Ecto neural progenitor cell (in vitro differentiated cells): ENCODE results near the gene DNAH3.
"Not testable (repeated sequence)": the region's sequence is repeated elsewhere in the genome, so short reads cannot be mapped to it uniquely, and the experiment has no call there.

ENCODE experiments used
- DNase-seq: peaks from one replicate; pipeline ENCODE4 v3.0.0-alpha.2; 2018; ENCODE audit warnings: low spot score

The DNAH3 gene

DNA sequence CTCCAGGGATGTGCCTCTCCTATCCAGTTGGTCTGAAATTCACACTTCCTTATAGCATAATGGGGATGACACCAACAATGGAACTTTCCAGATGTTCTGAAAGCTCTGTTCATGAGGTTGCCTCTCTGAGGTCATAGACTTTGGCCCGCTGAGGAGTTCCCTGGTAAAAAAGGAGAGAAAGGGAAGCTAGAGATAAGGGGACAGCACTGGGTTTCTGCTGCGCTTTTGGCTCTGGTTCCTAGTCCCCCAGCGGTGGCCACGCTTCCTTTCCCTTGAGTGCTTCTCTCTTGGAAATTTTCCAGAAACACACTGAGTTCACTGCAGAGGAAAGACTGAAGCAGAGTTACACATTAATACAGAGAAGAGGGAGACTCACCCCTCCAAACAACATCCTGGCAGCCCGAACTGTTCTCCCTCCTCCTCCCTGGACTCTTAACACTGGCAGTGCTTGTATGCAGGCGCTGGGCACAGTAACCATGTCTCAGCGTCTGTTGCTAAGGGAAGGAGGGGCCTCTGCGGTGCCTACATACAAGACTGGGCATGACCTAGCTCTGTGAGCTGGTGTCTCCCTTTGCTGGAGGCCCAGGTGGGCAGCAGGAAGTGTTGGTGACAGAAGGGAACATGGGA is at the start of gene DNAH3:
DNAH3 (minus strand) TSS at position 472 of the 627 bp plus-strand sequence. CDS start 527 bp downstream, outside the sequence.
- no peak for DNase-seq

GRCh38 chr16:21199607-21200218 is 49.1 kb upstream of the DNAH3 start:
- DNase-seq, result no peak

DNA sequence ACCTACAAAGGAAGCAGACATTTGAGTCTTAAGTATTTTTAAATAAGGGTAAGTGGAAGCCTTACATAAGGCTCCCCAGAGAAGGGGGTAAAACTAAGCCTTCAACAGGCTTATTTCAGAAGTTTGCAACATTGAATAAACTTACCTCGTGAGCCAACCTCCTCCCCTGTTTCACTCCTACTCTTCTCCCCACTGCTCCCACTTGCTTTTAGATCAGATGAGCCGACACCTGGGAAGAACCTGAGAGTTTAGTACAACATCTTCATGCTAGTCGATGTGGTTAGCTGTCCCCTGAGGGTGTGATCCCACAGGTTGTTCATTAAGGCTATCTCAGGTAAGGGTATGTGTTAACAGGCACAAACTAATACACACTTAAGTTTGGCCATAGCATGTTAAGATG is 47.0 kb upstream of the DNAH3 start:
- no peak for DNase-seq

GRCh38 chr16:21197112-21197511 is 46.5 kb upstream of the DNAH3 start:
- no peak for DNase-seq

DNA sequence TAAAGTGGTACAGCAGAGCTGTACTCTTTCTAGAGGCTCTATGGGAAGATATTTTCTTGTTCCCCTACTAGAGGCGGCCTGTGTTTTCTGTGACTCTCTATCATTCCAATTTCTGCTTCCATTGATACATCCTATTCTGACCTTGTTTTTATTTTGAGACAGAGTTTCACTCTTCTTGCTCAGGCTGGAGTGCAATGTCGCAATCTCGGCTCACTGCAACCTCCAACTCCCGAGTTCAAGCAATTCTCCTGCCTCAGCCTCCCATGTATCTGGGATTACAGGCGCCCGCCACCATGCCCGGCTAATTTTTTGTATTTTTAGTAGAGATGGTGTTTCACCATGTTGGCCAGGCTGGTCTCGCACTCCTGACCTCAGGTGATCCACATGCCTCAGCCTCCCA is 44.7 kb upstream of the DNAH3 start:
- not testable (repeated sequence) for DNase-seq

DNA sequence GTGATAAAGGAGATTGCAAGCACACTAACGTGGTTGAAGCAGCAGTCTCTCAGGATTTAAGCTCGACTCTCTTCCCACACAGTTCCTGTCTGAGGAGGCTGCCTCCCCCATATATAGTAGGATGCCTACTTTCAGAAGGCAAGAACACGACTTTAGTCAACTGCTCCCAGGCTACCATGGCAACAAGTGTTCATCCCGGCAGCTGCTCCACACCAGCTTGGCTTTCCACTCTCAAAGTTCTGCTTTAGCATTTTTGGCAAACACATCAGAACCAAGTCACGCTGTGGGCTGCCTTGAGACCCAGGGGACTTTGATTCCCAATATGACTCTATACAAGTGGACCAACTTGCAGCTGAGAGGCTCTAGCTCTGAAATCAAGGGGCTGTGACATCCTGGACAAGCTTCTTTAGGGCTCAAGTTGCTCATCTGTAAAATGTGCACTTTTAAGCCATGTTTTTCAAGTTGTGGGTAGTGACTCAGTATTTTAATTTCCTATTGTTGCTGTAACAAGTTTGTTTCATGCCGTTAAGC is 44.2 kb upstream of the DNAH3 start:
- no peak for DNase-seq

DNA sequence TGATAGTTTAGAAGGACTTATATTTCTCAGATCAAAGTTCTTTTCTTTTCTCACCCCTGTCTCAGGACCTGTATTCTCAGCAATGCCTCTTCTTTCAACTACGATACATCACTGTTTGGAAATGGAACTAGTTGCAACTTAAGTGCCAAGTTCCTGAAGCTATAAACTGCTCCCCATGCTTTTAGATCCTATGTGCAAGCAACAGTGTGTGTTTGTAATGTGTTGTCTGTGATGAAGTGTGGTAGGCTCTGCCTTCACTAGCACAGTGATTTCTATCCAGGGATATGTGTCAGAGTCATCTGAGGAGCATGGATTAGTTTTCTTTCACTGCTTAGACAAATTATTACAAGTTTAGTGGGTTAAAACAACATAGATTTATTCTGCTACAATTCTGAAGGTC is 42.3 kb upstream of the DNAH3 start:
- DNase-seq, result no peak

DNA sequence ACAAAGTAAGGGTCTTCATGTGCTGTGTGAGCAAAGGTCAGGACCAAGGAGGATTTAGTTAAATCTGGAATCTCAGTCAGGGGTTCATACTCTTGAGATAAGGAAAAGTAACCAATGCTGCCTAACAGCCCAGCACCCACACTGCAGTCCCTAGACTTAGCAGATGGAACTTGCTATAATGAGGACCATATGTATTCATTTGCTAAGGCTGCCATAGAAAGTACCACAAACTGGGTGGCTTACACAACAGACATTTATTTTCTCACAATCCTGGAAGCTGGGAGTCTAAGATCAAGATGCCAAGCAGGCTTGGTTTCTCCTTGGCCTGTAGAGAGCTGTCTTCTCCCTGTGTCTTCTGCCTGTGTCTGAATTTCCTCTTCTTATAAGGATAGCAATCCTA is 40.0 kb upstream of the DNAH3 start:
- no peak for DNase-seq

DNA sequence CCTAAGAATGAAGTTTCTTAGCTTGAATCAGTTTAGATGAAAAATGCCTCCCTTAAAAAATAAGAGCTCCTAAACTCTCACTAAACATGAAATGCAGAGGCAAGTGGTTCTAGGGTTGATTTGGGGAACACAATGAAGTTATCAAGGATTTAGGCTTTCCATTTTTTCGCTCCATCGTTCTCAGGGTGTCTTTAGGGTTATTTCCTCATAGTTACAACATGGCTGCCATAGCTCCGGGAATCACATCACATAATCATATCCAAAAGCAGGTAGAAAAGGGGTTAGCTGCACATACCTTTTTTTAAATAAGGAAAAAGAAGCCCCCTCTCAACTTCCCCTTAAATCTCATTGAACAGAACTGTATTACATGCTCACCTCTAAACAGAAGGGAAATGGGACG is 39.4 kb upstream of the DNAH3 start:
- DNase-seq, result no peak

- no peak for DNase-seq
Observed at GRCh38 chr16:21189311-21189710, 38.7 kb upstream of the DNAH3 start.

DNA sequence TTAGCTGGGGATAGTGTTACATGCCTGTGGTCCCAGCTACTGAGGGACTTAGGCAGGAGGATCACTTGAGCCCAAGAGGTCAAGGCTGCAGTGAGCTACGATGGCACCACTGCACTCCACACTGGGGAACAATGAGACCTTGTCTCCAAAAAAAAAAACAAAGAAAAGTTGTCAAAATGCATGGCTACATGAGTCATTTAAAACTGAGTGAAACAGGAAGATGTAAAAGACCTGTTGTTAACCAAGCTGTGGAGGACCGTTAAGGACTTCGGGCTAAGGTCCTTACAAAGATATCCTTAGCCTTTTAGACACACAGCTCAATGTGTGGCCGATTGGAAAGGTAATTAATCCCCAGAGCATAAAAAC is 35.7 kb upstream of the DNAH3 start:
- DNase-seq, result no peak

DNA sequence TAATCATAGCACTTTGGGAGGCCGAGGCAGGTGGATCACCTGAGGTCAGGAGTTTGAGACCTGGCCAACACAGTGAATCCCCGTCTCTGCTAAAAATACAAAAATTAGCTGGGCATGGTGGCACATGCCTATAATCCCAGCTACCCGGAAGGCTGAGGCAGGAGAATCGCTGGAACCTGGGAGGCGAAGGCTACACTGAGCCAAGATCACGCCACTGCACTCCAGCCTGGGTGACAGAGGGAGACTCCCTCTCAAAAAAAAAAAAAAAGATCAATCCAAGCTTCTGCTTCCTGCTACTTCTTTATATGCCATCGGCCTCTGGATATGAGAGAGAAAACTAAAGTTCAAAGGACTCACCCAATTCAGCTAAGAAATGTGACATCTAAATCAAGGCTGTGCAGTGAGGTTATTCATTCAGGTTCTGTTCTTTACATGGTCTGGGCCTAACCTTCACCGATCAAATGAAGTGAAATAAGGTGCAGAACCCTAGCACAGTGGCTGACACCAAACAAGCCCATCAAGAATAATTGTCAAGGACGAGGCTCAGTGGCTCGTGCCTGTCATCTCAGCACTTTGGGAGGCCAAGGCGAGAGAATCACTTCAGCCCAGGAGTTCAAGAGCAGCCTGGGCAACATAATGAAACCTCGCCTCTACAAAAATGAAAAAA is 35.1 kb upstream of the DNAH3 start:
- no peak for DNase-seq

DNA sequence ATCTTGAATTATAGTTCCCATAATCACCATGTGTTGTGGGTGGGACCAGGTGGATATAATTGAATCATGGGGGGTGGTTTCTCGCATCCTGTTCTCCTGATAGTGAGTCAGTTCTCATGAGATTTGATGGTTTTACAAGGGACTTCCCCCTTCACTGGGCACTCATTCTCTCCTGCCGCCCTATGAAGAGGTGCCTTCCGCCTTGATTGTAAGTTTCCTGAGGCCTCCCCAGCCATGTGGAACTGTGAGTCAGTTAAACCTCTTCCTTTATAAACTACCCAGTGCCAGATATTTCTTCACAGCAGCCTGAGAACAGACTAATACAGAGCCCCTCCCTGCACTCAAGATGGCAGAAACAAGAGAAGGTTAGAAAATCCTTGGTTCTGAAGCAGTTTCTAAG is 34.2 kb upstream of the DNAH3 start:
- no peak for DNase-seq

GRCh38 chr16:21183995-21184394 is 33.3 kb upstream of the DNAH3 start:
- DNase-seq, result no peak

DNA sequence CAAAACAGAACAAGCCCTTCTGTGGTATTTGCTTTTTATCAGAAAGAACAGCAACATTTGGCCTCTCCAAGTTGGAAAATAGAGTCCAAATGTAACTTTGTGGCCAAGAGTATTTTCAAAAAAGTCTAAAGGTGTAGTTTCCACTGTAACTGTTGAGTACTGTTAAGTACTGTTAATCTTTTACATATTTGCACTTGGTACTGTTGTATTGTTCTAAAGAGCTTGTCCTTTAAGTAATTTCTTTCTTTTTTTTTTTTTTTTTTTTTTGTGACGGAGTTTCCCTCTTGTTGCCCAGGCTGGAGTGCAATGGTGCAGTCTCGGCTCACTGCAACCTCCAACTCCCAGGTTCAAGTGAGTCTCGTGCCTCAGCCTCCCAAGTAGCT is 29.3 kb upstream of the DNAH3 start:
- no peak for DNase-seq

DNA sequence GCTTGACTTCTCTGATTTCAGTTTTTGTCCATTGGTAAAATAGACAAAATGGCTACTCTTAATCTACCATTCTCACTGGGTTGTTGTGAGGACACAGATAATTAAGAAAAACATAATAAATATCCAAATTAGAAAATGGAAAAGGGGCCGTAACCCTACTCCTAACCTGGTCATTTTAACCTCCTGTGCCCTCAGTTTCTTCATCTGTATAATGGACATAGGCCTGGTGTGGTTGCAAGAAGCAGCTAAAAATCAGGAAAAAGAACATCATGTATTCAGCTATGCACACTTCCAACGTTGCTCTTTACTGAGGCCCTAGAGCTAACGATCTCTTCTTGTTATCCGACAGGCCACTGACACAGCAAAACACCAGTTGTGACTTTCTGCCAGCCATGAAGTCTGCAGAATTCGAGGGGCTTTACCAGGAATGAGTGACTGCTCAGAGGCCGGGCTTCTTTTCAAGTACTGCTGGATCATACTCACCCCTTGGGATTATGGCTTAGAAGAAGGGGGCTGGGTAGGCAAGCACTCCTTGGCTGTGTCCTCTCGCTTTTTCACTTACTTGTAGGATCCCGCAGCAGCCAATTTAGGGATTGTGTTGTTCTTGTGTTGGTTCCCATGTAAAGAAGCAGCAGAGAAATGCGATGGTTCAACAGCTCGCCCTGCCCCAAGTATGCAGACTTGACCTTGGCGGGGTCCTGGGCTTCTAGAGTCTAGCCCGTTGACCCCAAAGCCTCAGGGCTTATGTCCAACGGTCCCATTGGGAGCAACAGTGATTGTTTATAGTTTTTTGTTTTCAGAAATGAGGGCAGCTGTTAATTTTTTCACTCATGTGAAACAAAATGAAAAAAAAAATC is 28.7 kb upstream of the DNAH3 start:
- DNase-seq, result no peak

DNA sequence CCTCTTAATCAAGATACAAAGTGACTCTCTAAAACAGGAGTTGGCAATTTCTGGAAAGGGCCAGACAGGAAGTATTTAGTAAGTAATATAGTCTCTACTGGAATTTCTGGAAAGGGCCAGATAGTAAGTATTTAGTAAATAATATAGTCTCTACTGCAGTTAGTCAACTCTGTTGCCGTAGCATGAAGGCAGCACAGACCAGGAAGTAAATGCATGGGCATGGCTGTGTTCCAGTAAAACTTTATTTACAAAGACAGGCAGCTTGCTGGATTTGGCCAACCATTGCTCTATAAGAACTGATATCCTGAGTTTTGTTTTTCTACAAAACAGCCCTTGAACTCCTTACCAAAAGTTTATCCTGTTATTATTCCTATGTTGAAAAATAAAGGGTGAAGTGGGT is 24.8 kb upstream of the DNAH3 start:
- no peak for DNase-seq

GRCh38 chr16:21172650-21173049 is 22.0 kb upstream of the DNAH3 start:
- DNase-seq, result no peak

DNA sequence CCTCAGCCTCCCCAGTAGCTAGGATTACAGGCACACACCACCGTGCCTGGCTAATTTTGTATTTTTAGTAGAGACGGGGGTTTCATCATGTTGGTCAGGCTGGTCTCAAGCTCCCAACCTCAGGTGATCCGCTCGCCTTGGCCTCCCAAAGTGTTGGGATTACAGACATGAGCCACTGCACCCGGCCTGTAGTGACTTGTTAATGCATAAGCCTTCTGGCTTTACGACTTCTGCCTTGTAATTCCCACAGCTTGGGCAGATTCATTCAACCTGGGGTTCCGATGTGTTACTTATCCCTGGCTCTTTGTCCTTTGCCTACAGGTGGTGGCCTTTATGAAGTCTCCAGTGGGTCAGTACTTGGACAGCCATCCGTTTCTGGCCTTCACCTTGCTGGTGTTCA is 19.5 kb upstream of the DNAH3 start:
- not testable (repeated sequence) for DNase-seq

DNA sequence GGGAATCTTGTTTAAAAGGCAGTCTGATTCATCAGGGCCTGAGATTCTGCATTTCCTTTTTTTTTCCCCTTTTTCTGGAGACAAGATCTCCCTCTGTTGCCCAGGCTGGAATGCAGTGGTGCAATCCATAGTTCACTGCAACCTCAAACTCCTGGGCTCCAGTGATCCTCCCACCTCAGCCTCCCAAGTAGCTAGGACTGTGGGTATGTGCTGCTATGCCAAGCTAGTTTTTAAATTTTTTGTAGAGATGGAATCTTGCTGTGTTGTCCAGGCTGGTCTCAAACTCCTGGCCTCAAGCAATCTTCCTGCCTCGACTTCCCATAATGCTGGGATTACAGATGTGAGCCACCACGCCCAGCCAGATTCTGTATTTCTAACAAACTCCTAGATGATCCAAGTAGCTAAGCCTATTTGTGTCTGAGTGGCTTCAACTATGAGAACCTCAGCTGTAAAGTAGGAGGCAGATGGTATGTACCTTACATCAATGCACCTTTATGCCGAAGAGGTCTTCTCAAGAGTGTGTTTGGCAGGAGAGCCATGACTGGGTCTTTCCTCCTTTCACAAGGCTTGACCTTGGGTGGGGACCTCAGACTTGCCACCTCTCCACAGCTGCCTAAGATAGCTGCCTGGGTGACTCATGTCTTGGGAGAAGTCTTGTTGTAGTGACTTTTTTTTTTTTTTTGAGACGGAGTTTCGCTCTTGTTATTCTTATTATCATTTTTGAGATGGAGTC is 18.8 kb upstream of the DNAH3 start:
- DNase-seq, result no peak

DNA sequence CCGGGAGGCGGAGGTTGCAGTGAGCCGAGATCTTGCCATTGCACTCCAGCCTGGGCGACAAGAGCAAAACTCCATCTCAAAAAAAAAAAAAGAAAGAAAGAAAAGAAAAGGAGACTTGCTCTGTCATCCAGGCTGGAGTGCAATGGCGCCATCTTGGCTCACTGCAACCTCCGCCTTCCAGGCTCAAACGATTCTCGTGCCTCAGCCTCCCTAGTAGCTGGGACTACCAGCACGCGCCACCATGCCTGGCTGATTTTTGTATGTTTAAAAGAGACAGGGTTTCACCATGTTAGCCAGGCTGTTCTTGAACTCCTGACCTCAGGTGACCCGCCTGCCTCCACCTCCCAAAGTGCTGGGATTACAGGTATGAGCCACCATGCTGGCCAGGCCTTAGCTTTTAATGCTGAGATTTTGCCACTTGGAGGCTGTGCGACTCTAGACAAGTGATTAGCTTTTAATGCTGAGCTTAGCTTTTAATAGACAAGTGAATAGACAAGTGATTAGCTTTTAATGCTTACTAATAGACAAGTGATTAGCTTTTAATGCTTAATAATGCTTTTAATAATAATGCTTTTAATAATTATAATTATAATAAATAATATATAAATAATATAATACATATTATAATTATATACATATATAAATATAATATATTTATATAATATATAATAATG is 17.4 kb upstream of the DNAH3 start:
- DNase-seq, result no peak
